ENCODE data around the gene CNTNAP1. TPM values are rescaled to one million over a fixed set of nuclear protein-coding genes. Genes with fewer than 3 reads are reported as not detected.
"Not testable (repeated sequence)": the region's sequence is repeated elsewhere in the genome, so short reads cannot be mapped to it uniquely, and the experiment has no call there.

Gene CNTNAP1
- polyA plus RNA-seq, 1 experiment: 53.7 TPM

DNA sequence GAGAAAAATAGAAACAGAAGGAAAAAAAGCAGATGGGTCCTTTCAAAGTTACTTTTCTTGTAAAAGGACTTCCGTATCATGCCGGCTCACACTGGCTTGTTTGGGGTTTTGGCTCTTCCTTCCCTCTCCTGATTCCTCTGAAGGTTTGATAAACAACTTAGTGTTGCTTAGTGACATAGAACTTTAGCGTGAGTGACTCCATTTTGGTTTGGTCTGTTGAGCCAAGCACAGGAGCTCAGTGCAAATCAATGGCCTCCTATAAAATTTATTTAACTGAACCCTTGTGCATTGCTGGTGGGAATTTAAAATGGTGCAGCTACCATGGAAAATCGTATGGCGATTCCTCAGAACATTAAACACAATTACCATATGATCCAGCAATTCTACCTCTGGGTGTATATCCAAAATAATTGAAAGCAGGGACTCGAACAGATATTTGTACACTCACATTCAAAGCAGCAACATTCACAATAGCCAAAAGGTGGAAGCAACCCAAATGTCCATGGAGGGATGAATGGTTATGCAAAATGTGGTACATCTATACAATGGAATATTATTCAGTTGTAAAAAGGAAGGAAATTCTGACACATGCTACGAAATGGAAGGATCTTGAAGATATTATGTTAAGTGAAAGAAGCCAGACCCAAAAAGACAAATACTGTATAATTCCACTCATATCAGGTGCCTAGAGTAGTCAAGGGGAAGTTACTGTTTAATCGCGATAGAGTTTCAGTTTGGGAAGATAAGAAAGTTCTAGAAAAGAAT, 24.3 kb upstream of the CNTNAP1 start:
- no peak for DNase-seq (ENCODE audit: low read depth, low spot score)
- TF ChIP-seq, protein P1, sequence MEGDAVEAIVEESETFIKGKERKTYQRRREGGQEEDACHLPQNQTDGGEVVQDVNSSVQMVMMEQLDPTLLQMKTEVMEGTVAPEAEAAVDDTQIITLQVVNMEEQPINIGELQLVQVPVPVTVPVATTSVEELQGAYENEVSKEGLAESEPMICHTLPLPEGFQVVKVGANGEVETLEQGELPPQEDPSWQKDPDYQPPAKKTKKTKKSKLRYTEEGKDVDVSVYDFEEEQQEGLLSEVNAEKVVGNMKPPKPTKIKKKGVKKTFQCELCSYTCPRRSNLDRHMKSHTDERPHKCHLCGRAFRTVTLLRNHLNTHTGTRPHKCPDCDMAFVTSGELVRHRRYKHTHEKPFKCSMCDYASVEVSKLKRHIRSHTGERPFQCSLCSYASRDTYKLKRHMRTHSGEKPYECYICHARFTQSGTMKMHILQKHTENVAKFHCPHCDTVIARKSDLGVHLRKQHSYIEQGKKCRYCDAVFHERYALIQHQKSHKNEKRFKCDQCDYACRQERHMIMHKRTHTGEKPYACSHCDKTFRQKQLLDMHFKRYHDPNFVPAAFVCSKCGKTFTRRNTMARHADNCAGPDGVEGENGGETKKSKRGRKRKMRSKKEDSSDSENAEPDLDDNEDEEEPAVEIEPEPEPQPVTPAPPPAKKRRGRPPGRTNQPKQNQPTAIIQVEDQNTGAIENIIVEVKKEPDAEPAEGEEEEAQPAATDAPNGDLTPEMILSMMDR (IDR thresholded peaks at IDR 0.05; ENCODE audit: low read depth, low read length): no peak
- Histone ChIP-seq H3K27me3 (ENCODE audit: control insufficient read depth, insufficient read depth, low read length) (no peaks in the 10 kb centered on the region), H3K27ac (ENCODE audit: low read depth, low read length) (no peak overlapping the region), H3K9me3 (ENCODE audit: control insufficient read depth, insufficient read depth, low read length) (no peaks in the 10 kb centered on the region), H3K4me3 (ENCODE audit: low read depth, low read length) (no peak overlapping the region)
- ChIA-PET POLR2A (interaction anchor here (0.7 kb wide), 1 partner anchor 48 kb away, joined by 7 read pairs; no protein-coding TSS in a partner anchor), CTCF (no interaction called here)

DNA sequence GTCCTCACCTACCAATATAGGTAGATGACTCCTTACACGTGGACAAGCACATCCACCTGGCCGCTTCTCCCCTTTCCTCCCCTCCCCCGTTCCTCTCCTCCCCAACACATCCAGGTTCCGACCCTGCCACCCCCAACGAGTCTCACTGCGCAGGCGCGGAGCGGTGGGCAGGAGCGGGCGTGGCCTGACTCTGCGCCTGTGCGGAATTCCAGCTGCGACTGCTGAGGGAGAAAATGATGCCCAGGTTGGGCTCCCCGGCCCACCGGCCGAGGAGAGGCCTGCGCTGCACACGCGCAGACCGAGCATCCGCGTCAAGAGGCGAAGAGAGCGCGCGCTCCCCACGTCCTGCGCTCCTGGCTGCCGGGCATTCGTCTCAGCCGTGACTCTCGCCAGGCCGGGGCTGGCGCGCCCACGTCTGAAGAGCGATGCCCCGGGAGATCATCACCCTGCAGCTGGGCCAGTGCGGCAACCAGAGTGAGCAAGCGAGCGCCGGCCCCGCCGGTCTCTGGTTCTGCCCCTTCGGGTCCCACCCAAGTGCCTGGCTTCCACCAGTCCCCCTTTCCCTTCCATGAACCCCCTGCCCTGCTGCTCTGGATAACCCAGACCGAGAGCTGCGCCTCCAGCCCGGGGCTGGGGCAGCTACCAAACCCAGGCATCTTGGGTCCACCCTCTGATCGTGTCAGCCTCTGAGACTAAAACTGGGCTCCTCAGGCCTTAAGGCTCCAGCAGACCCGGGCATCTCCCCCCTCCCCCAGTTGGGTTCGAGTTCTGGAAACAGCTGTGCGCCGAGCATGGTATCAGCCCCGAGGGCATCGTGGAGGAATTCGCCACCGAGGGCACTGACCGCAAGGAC, 23.0 kb upstream of the CNTNAP1 start, which contains the start of gene TUBG2:
TSS of gene TUBG2 (plus strand) at position 206 of the 853 bp plus-strand sequence. CDS start at position 426, 220 bp downstream.
- TF ChIP-seq, protein P1 (IDR thresholded peaks at IDR 0.05; ENCODE audit: low read depth, low read length): no peak
- no peaks in the 10 kb centered on the region for H3K27me3 ChIP-seq (ENCODE audit: control insufficient read depth, insufficient read depth, low read length)
- ChIA-PET CTCF (interaction anchor here (0.7 kb wide), 1 partner anchor 173 kb away, joined by 3 read pairs; no protein-coding TSS in a partner anchor), POLR2A (interaction anchor here (0.6 to 1.6 kb wide), 2 partner anchors 10 to 176 kb away, joined by 4 to 5 read pairs; no protein-coding TSS in a partner anchor)
- DNase-seq (ENCODE audit: low read depth, low spot score): peak; percentile 74
- peak within 1 kb of the TSS; percentile 61 for H3K4me3 ChIP-seq (ENCODE audit: low read depth, low read length)
- peak within 1 kb of the TSS; percentile 68 for H3K27ac ChIP-seq (ENCODE audit: low read depth, low read length)
- H3K9me3 ChIP-seq (ENCODE audit: control insufficient read depth, insufficient read depth, low read length): no peaks in the 10 kb centered on the region

DNA sequence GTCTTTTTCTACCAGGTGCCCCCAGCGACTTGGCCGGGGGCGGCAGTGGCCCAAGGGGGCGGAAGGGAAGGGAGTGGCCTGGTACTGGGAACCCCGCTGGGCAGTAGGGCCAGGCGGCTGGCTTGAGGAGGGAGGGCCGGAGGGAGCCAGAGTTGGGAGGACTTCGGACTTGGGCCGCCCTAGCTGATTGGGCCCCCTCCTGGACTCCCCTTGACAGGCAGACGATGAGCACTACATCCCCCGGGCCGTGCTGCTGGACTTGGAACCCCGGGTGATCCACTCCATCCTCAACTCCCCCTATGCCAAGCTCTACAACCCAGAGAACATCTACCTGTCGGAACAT, 22.4 kb upstream of the CNTNAP1 start:
- H3K9me3 ChIP-seq (ENCODE audit: control insufficient read depth, insufficient read depth, low read length); DNase-seq (ENCODE audit: low read depth, low spot score); CTCF ChIA-PET; H3K4me3 ChIP-seq (ENCODE audit: low read depth, low read length); H3K27me3 ChIP-seq (ENCODE audit: control insufficient read depth, insufficient read depth, low read length); H3K27ac ChIP-seq (ENCODE audit: low read depth, low read length): not testable (repeated sequence)
- POLR2A ChIA-PET: interaction anchor here (1.1 to 1.6 kb wide), 2 partner anchors 10 to 41 kb away, joined by 3 to 5 read pairs; no protein-coding TSS in a partner anchor

DNA sequence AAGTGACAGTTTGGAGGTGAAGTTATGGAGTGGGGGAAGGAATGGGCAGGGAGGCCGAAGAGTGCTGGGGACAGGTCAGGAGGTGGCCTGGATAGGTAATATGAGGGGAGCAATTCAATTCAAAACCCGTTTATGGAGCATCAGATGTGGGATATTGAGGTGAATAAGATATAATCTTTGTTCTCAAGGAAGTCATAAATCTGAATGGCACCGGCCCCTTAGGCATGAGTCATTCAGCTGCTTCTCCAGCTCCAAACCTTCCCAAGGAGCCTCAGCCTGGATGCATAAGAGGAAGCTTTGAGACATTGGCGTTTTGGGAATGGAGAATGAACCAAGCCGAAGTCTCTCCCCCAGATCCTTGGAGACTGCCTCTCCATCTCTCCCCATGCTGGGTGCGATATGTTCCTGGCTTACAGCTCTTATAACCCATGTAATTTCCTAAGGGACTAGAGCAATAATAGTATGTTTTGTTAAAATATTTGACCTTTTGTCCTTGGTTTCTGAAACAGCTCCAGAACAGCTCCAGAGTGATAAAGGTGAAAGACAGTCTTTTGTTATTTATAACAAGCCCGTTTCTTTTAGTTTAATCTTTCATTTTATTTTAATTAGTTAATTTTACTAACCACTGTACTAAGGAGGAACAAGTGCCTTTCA, 21.5 kb upstream of the CNTNAP1 start:
- CTCF ChIA-PET: interaction anchor here (0.7 to 2.1 kb wide), 3 partner anchors 13 to 82 kb away, joined by 3 to 7 read pairs (median 3); no protein-coding TSS in a partner anchor
- H3K27me3 ChIP-seq (ENCODE audit: control insufficient read depth, insufficient read depth, low read length): no peaks in the 10 kb centered on the region
- POLR2A ChIA-PET: interaction anchor here (1.1 to 1.2 kb wide), 2 partner anchors 16 to 42 kb away, joined by 3 read pairs; partner anchors contain the start of gene PLEKHH3
- no peak overlapping the region for H3K27ac ChIP-seq (ENCODE audit: low read depth, low read length)
- TF ChIP-seq, protein P1 (IDR thresholded peaks at IDR 0.05; ENCODE audit: low read depth, low read length): no peak
- no peak for DNase-seq (ENCODE audit: low read depth, low spot score)
- no peaks in the 10 kb centered on the region for H3K9me3 ChIP-seq (ENCODE audit: control insufficient read depth, insufficient read depth, low read length)
- H3K4me3 ChIP-seq (ENCODE audit: low read depth, low read length): no peak overlapping the region

DNA sequence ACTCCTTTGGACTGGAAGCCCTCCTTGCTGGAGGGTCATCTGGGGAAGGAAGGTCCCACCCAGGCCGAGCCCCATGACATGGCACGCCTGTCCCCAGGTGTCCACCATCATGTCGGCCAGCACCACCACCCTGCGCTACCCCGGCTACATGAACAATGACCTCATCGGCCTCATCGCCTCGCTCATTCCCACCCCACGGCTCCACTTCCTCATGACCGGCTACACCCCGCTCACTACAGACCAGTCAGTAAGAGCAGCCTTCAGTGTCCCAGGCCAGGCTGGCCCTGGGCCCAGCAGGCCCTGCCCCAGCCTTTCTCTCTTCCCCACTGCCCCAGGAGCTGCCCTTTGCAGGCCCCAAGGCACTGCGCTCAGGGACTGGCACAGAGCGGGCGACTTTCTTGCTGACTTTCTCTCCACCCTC, 16.7 kb upstream of the CNTNAP1 start:
- ChIA-PET POLR2A (interaction anchor here (0.6 kb wide), 1 partner anchor 1556 kb away, joined by 6 read pairs; no protein-coding TSS in a partner anchor), CTCF (no interaction called here)
- Histone ChIP-seq H3K27ac (ENCODE audit: low read depth, low read length) (no peak overlapping the region), H3K4me3 (ENCODE audit: low read depth, low read length) (no peak overlapping the region), H3K9me3 (ENCODE audit: control insufficient read depth, insufficient read depth, low read length) (no peaks in the 10 kb centered on the region), H3K27me3 (ENCODE audit: control insufficient read depth, insufficient read depth, low read length) (no peaks in the 10 kb centered on the region)
- TF ChIP-seq, protein P1 (IDR thresholded peaks at IDR 0.05; ENCODE audit: low read depth, low read length): no peak
- DNase-seq (ENCODE audit: low read depth, low spot score): no peak

DNA sequence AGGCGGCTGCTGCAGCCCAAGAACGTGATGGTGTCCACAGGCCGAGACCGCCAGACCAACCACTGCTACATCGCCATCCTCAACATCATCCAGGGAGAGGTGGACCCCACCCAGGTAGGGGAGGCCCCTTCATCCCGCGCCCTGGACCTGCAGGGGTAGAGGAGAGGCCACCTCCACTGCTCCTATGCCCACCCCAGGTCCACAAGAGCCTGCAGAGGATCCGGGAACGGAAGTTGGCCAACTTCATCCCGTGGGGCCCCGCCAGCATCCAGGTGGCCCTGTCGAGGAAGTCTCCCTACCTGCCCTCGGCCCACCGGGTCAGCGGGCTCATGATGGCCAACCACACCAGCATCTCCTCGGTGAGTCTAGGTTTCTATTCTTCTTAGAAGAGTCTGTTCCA, 16.2 kb upstream of the CNTNAP1 start:
- H3K27me3 ChIP-seq (ENCODE audit: control insufficient read depth, insufficient read depth, low read length); DNase-seq (ENCODE audit: low read depth, low spot score); H3K9me3 ChIP-seq (ENCODE audit: control insufficient read depth, insufficient read depth, low read length); CTCF ChIA-PET; H3K4me3 ChIP-seq (ENCODE audit: low read depth, low read length); POLR2A ChIA-PET; H3K27ac ChIP-seq (ENCODE audit: low read depth, low read length): not testable (repeated sequence)

All from AG04450 (cell line).